Left forelimb (tissue), 1 donor: ENCODE data around the gene HSF2BP.
"Not testable (repeated sequence)": the region's sequence is repeated elsewhere in the genome, so short reads cannot be mapped to it uniquely, and the experiment has no call there.

Experiments used
- DNase-seq: peaks from one replicate; pipeline ENCODE4 v3.0.0-alpha.2; 2018; ENCODE audit warnings: low spot score

The HSF2BP gene

GRCh38 chr21:43687566-43688399, 28.5 kb upstream of the HSF2BP start:
- no peak for DNase-seq

- no peak for DNase-seq
Observed at GRCh38 chr21:43686811-43687565, 27.7 kb upstream of the HSF2BP start.

- DNase-seq, result no peak
Observed at GRCh38 chr21:43684424-43684823, 25.1 kb upstream of the HSF2BP start.

- DNase-seq, result no peak
Observed at GRCh38 chr21:43681650-43682049, 22.4 kb upstream of the HSF2BP start.

- DNase-seq, result not testable (repeated sequence)
Observed at GRCh38 chr21:43680421-43680820, 21.1 kb upstream of the HSF2BP start.

GRCh38 chr21:43679951-43680350, 20.7 kb upstream of the HSF2BP start:
- DNase-seq, result no peak

GRCh38 chr21:43676391-43676790, 17.1 kb upstream of the HSF2BP start:
- DNase-seq, result no peak

- DNase-seq, result no peak
Observed at GRCh38 chr21:43675871-43676270, 16.6 kb upstream of the HSF2BP start.

- no peak for DNase-seq
Observed at GRCh38 chr21:43669828-43670605, 10.7 kb upstream of the HSF2BP start.

- DNase-seq, result no peak
Observed at GRCh38 chr21:43667191-43667904, 8.1 kb upstream of the HSF2BP start.

- DNase-seq, result no peak
Observed at GRCh38 chr21:43665879-43666278, 6.6 kb upstream of the HSF2BP start.

- DNase-seq, result no peak
Observed at GRCh38 chr21:43664358-43664757, 5.1 kb upstream of the HSF2BP start.

GRCh38 chr21:43663033-43663432, 3.7 kb upstream of the HSF2BP start:
- DNase-seq, result no peak

GRCh38 chr21:43662286-43662685, 3.0 kb upstream of the HSF2BP start:
- DNase-seq, result no peak

GRCh38 chr21:43658769-43659135, 536 bp downstream of the HSF2BP start:
- DNase-seq, result no peak

- no peak for DNase-seq
Observed at GRCh38 chr21:43658088-43658741, 1.1 kb downstream of the HSF2BP start.

GRCh38 chr21:43657355-43658087, 1.8 kb downstream of the HSF2BP start:
- no peak for DNase-seq

GRCh38 chr21:43654806-43655489, 4.3 kb downstream of the HSF2BP start:
- DNase-seq, result no peak

GRCh38 chr21:43653626-43654025, 5.7 kb downstream of the HSF2BP start:
- no peak for DNase-seq

- no peak for DNase-seq
Observed at GRCh38 chr21:43652616-43653015, 6.7 kb downstream of the HSF2BP start.
